Cardiac fibroblast (primary cell): ENCODE data around the gene CORO1A.
"Not testable (repeated sequence)": the region's sequence is repeated elsewhere in the genome, so short reads cannot be mapped to it uniquely, and the experiment has no call there.

ENCODE experiments used
- DNase-seq, 2 donors: peaks; one replicate each; pipeline versions ENCODE4 v3.0.0 to v3.0.0-alpha.2; 2010; ENCODE audit warnings: low read depth in 2 of 2
- H3K4me3 ChIP-seq, 2 donors: replicated peaks in 1 of 2; 1 replicate in 1 of 2; 2 replicates in 1 of 2; pipeline ENCODE4 v1.5.1; 2011; ENCODE audit warnings: low read depth in 2 of 2, low read length in 2 of 2, mild to moderate bottlenecking in 2 of 2, moderate library complexity in 1 of 2
- TF ChIP-seq, protein P1 (sequence below): IDR thresholded peaks from one replicate; pipeline ENCODE4 v1.5.1; 2011; ENCODE audit warnings: low read depth, mild to moderate bottlenecking, low read length, inconsistent platforms

CORO1A gene

GRCh38 chr16:30151091-30151490 is 32.3 kb upstream of the CORO1A start:
- TF ChIP-seq, protein P1, sequence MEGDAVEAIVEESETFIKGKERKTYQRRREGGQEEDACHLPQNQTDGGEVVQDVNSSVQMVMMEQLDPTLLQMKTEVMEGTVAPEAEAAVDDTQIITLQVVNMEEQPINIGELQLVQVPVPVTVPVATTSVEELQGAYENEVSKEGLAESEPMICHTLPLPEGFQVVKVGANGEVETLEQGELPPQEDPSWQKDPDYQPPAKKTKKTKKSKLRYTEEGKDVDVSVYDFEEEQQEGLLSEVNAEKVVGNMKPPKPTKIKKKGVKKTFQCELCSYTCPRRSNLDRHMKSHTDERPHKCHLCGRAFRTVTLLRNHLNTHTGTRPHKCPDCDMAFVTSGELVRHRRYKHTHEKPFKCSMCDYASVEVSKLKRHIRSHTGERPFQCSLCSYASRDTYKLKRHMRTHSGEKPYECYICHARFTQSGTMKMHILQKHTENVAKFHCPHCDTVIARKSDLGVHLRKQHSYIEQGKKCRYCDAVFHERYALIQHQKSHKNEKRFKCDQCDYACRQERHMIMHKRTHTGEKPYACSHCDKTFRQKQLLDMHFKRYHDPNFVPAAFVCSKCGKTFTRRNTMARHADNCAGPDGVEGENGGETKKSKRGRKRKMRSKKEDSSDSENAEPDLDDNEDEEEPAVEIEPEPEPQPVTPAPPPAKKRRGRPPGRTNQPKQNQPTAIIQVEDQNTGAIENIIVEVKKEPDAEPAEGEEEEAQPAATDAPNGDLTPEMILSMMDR, result no peak

DNA sequence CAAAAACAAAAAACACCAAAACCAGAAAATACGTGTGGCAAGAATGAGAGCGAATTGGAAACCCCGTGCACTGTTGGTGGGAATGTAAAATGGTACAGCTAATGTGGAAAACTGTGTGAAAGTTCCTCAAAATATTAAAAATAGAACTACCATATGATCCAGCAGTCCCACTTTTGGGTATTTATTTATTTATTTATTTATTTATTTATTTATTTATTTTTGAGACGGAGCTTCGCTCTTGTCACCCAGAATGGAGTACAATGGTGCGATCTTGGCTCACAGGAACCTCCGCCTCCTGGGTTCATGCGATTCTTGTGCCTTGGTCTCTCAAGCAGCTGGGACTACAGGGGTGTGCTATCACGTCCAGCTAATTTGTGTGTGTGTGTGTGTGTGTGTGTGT is 30.9 kb upstream of the CORO1A start:
- TF ChIP-seq, protein P1, result no peak
- no peak for DNase-seq
- H3K4me3 ChIP-seq, result no peak overlapping the region

More at GRCh38 chr16:30151091-30151490, 32.3 kb upstream of the CORO1A start:
- no peak for DNase-seq
- no peak overlapping the region for H3K4me3 ChIP-seq

GRCh38 chr16:30155188-30155587 is 28.2 kb upstream of the CORO1A start:
- TF ChIP-seq, protein P1, result no peak
- DNase-seq, result no peak
- H3K4me3 ChIP-seq, result no peak overlapping the region

- H3K4me3 ChIP-seq, result no peak overlapping the region
- TF ChIP-seq, protein P1, result no peak
- DNase-seq, result no peak
Observed at GRCh38 chr16:30157214-30157613, 26.2 kb upstream of the CORO1A start.

DNA sequence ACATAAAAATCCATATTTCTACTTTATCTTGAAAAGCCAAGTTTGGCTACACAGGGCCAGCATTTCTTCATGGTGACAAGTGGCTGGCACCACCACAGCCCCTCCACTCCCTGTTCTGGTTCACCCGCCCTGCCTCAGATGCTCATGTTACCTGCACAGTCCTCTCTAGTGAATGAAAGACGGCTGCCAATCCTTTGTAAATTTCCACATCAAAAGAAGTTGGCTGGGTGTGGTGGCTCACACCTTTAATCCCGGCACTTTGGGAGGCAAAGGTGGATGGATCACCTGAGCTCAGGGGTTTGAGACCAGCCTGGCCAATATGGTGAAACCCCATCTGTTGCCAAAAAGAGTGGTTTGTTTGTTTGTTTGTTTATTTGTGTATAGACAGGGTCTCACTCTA is 19.9 kb upstream of the CORO1A start:
- TF ChIP-seq, protein P1, result no peak
- no peak overlapping the region for H3K4me3 ChIP-seq
- no peak for DNase-seq

- no peak overlapping the region for H3K4me3 ChIP-seq
- DNase-seq, result no peak
- TF ChIP-seq, protein P1, result no peak
Observed at GRCh38 chr16:30166202-30166902, 17.1 kb upstream of the CORO1A start.

- H3K4me3 ChIP-seq, DNase-seq: not testable (repeated sequence)
Observed at GRCh38 chr16:30168746-30169145, 14.7 kb upstream of the CORO1A start.

DNA sequence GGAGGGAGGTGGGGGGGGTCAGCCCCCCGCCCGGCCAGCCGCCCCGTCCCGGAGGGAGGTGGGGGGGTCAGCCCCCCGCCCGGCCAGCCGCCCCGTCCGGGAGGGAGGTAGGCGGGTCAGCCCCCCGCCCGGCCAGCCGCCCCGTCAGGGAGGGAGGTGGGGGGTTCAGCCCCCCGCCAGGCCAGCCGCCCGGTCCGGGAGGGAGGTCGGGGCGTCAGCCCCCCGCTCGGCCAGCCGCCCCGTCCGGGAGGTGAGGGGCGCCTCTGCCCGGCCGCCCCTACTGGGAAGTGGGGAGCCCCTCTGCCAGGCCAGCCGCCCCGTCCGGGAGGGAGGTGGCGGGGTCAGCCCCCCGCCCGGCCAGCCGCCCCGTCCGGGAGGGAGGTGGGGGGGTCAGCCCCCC is 14.0 kb upstream of the CORO1A start:
- H3K4me3 ChIP-seq, DNase-seq: not testable (repeated sequence)

- DNase-seq, H3K4me3 ChIP-seq: not testable (repeated sequence)
Observed at GRCh38 chr16:30170145-30170544, 13.3 kb upstream of the CORO1A start.
